ENCODE measurements around the gene PRRG3.

Gene PRRG3

GRCh38 chrX:151746502-151746901, 51.2 kb downstream of the PRRG3 start:
- DNase-seq: no peak

DNA sequence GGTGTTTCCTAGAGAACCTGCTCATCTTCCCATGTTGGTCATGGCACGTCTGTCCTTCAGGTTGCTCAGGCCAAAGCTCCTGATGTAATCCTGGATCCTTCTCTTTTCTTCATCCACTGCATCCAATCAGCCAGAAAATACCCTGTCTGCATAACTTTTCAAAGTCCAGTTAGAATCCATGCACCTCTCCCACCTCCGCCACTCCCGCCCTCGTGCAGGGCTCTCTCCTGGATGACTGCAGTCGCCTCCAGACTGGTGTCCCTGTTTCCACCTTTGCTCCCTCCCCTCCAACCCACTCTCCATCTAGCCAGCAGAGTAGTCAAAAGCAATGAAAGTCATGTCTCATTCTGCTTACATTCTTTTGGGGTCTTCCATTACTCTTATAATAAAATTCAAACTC, 55.3 kb downstream of the PRRG3 start:
- no peak for DNase-seq

DNA sequence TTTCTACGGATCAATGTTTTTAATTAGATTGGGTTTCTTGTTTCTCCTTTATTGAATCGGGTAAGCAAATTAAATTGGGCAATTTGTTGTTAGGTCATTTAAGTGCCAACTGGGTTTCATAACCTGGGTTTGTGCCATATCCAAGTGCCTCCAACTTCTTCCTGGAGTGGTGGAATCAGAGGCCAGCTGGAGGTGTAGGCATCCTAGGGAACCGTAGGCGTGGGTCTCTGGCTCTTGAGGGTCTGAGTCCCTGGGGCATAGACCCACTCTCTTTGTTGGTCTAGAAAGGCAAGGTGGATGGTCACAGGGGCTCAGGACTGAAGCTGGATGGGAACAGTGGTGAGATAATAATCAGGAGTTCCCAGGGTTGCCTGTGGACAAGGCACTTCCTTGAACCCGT, 57.6 kb downstream of the PRRG3 start:
- DNase-seq: no peak

DNA sequence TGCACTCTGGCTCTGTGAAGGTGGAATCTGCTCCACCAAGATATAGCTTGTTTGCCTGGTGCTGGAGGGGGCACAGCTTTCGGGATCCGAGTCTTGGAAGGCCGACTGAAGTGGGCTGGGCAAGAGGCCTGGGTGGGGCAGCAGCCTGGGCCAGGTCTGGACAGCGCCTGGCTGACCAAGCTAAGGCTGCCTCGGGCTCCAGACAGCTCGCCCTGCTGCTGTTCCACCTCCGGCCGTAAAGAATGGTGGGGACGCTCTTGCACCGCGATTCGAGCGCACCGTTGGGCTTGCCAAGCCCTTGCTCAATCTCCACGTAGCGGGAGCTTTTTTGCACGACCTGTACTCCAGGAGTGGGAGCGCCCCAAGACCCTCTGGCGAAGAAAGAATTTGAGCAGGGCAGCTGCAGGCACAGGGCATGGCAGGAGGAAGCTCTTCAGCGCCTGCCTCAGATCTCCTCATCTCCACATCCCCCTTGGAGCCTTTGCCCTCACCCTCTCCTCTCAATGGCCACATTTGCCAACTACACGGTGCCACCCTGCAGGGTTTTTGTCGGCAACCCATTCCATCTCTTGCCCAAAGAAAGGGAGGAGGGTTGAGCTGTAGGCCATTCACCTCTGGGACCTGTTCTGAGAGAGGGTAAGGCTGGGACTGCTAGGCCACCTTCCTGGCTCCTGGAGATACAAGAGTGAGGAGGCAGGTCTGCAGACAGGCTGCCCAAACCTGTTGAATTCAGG, 58.2 kb downstream of the PRRG3 start:
- DNase-seq: peak; percentile 30

GRCh38 chrX:151754047-151754429, 58.8 kb downstream of the PRRG3 start:
- peak; percentile 75 for DNase-seq

- peak; percentile 25 for DNase-seq
These were observed 59.5 kb downstream of the PRRG3 start for GRCh38 chrX:151754641-151755215.
